Measurements from ENCODE around the gene AXIN1.
"Not testable (repeated sequence)": the region's sequence is repeated elsewhere in the genome, so short reads cannot be mapped to it uniquely, and the experiment has no call there.

Gene AXIN1

GRCh38 chr16:353404-354290 is 1.1 kb upstream of the AXIN1 start:
- no peak for DNase-seq (ENCODE audit: low spot score)

- no peak for DNase-seq (ENCODE audit: low spot score)
Measured at GRCh38 chr16:351804-352520, 561 bp downstream of the AXIN1 start.

- DNase-seq (ENCODE audit: low spot score) = no peak
Measured at GRCh38 chr16:350203-350602, 2.3 kb downstream of the AXIN1 start.

GRCh38 chr16:349211-349610 is 3.3 kb downstream of the AXIN1 start:
- DNase-seq (ENCODE audit: low spot score) = no peak

- not testable (repeated sequence) for DNase-seq (ENCODE audit: low spot score)
Measured at GRCh38 chr16:348495-348894, 4.0 kb downstream of the AXIN1 start.

GRCh38 chr16:347203-347602 is 5.3 kb downstream of the AXIN1 start:
- no peak for DNase-seq (ENCODE audit: low spot score)

GRCh38 chr16:346587-346986 is 5.9 kb downstream of the AXIN1 start:
- DNase-seq (ENCODE audit: low spot score) = no peak

GRCh38 chr16:345772-346171 is 6.8 kb downstream of the AXIN1 start:
- DNase-seq (ENCODE audit: low spot score) = no peak

- no peak for DNase-seq (ENCODE audit: low spot score)
Measured at GRCh38 chr16:342455-343213, 9.9 kb downstream of the AXIN1 start.

GRCh38 chr16:341974-342336 is 10.6 kb downstream of the AXIN1 start:
- not testable (repeated sequence) for DNase-seq (ENCODE audit: low spot score)

GRCh38 chr16:341095-341973 is 11.2 kb downstream of the AXIN1 start:
- not testable (repeated sequence) for DNase-seq (ENCODE audit: low spot score)

- DNase-seq (ENCODE audit: low spot score) = no peak
Measured at GRCh38 chr16:340370-341091, 12.0 kb downstream of the AXIN1 start.

- DNase-seq (ENCODE audit: low spot score) = no peak
Measured at GRCh38 chr16:339680-340079, 12.8 kb downstream of the AXIN1 start.

GRCh38 chr16:337975-338575 is 14.4 kb downstream of the AXIN1 start:
- no peak for DNase-seq (ENCODE audit: low spot score)

GRCh38 chr16:337437-337836 is 15.1 kb downstream of the AXIN1 start:
- DNase-seq (ENCODE audit: low spot score) = no peak

GRCh38 chr16:336269-336668 is 16.3 kb downstream of the AXIN1 start:
- DNase-seq (ENCODE audit: low spot score) = no peak

- not testable (repeated sequence) for DNase-seq (ENCODE audit: low spot score)
Measured at GRCh38 chr16:334861-335632, 17.5 kb downstream of the AXIN1 start.

- DNase-seq (ENCODE audit: low spot score) = not testable (repeated sequence)
Measured at GRCh38 chr16:334164-334832, 18.2 kb downstream of the AXIN1 start.
